ENCODE results near the gene PLIN5. TPM values are rescaled to one million over a fixed set of nuclear protein-coding genes. Genes with fewer than 3 reads are reported as not detected.

PLIN5 gene
- total and polyA plus RNA-seq, 2 of the 8 experiments (the other 6 are each of a cell fraction or from before 2014, with no cell fraction given), result 2.0 to 2.5 TPM

- Histone ChIP-seq H3K4ac (replicated peaks; ENCODE audit: insufficient read length, low read depth, low read length) (no peak overlapping the region), H3K4me1 (replicated peaks in 1 of 4; ENCODE audit: control insufficient read depth in 3 of 4, insufficient read depth in 4 of 4, low read length in 3 of 4) (no peaks in the 10 kb centered on the region), H4K5ac (ENCODE audit: insufficient read length, low read depth, low read length) (no peak overlapping the region), H3K23me2 (ENCODE audit: low read depth, low read length) (no peaks in the 10 kb centered on the region), H3K27ac (ENCODE audit: low read depth, low read length) (no peak overlapping the region), H2BK20ac (ENCODE audit: low read length) (no peak overlapping the region), H3K14ac (ENCODE audit: insufficient read length) (no peak overlapping the region), H4K91ac (replicated peaks; ENCODE audit: insufficient read length, low read length) (no peak overlapping the region), H3K36me3 (ENCODE audit: control insufficient read depth in 2 of 4, insufficient read depth in 4 of 4, low read length in 3 of 4) (peaks cover 3 to 45% (median 12%) of the 10 kb centered on the region in 4 experiments; a peak in 6 of 8 replicates), H3K23ac (ENCODE audit: insufficient read length) (no peak overlapping the region), H3K4me2 (ENCODE audit: insufficient read depth in 1 of 2, low read depth in 2 of 2, low read length in 2 of 2) (no peak overlapping the region), H2BK12ac (ENCODE audit: low read depth, low read length) (no peak overlapping the region), H3K56ac (replicated peaks; ENCODE audit: insufficient read length, low read depth, low read length) (no peak overlapping the region), H2AK5ac (ENCODE audit: low read depth, low read length) (no peak overlapping the region), H3K79me1 (ENCODE audit: low read depth, low read length) (peaks cover 2% of the 10 kb centered on the region; the same call in 1 of the 2 replicates), H3K9ac (replicated peaks in 1 of 4; ENCODE audit: extremely low read depth in 1 of 4, low read depth in 3 of 4, low read length in 3 of 4) (no peak overlapping the region), H3K18ac (ENCODE audit: extremely low read depth, low read length) (no peak overlapping the region), H2BK120ac (replicated peaks; ENCODE audit: low read depth, low read length) (no peak overlapping the region), H4K20me1 (replicated peaks in 1 of 2; ENCODE audit: control insufficient read depth in 1 of 2, insufficient read depth in 2 of 2, low read length in 2 of 2) (peaks cover 14 to 30% of the 10 kb centered on the region in 2 experiments), H2AFZ (ENCODE audit: low read length) (no peak overlapping the region), H2BK15ac (ENCODE audit: low read length) (no peak overlapping the region), H4K8ac (ENCODE audit: extremely low read depth, insufficient read depth, low read length) (no peak overlapping the region), H3K79me2 (ENCODE audit: control insufficient read depth in 1 of 2, insufficient read depth in 2 of 2, low read length in 2 of 2) (no peaks in the 10 kb centered on the region), H3K9me3 (ENCODE audit: insufficient read depth in 2 of 2, low read depth in 1 of 2, low read length in 1 of 2) (no peaks in the 10 kb centered on the region), H2BK5ac (ENCODE audit: low read depth, low read length) (no peak overlapping the region), H3K27me3 (replicated peaks in 1 of 4; ENCODE audit: control insufficient read depth in 3 of 4, extremely low read depth in 1 of 4, insufficient read depth in 3 of 4, low read length in 3 of 4) (peaks cover 0 to 7% (median 7%) of the 10 kb centered on the region in 4 experiments; a peak in 3 of 7 replicates), H3K4me3 (ENCODE audit: extremely low read depth in 1 of 4, insufficient read depth in 2 of 4, low read depth in 3 of 4, low read length in 4 of 4) (no peak overlapping the region)
- CTCF ChIA-PET (ENCODE audit: partially characterized antibody), result interaction anchor here (0.7 to 1.6 kb wide), 4 partner anchors 8 to 26 kb away, joined by 3 to 5 read pairs (median 4); no protein-coding TSS in a partner anchor
- WGBS, 2 experiments (ENCODE audit: extremely low coverage in 1 of 2, insufficient coverage in 1 of 2, insufficient read length in 1 of 2, insufficient replicate concordance in 2 of 2, low coverage in 1 of 2, low lambda C conversion rate in 2 of 2, missing lambda C conversion rate in 1 of 2), result 91% methylated on average over 10 of the region's 10 CpGs; no CpG with 5 or more reads in 1 of the 2 experiments
- DNase-seq (ENCODE audit: low read depth in 1 of 2, low spot score in 2 of 2) (no peak), FAIRE-seq (no peak)
- POLR2A ChIA-PET (ENCODE audit: partially characterized antibody), result interaction anchor here (1.7 to 3.5 kb wide), 4 partner anchors 9 to 32 kb away, joined by 4 to 19 read pairs (median 14); partner anchors contain the start of genes HDGFL2 and PLIN4
- TF ChIP-seq HDAC6 (IDR thresholded peaks at IDR 0.05; ENCODE audit: low read depth, low read length) (no peak), POLR2A (IDR thresholded peaks at IDR 0.05; ENCODE audit: control extremely low read depth in 1 of 2, low read depth in 2 of 2, low read length in 2 of 2) (no peak), POU5F1 (IDR thresholded peaks at IDR 0.05; ENCODE audit: low read depth, low read length) (no peak), JUND (IDR thresholded peaks at IDR 0.05; ENCODE audit: low read length) (no peak), HDAC2 (IDR thresholded peaks at IDR 0.05; ENCODE audit: borderline replicate concordance in 1 of 2, low read depth in 2 of 2, low read length in 2 of 2) (no peak), ATF2 (IDR thresholded peaks at IDR 0.05; ENCODE audit: low read length) (no peak), NANOG (IDR thresholded peaks at IDR 0.05; ENCODE audit: insufficient read depth, low read depth, low read length, poor library complexity, severe bottlenecking) (no peak), PHF8 (conservative IDR thresholded peaks at IDR 0.05; ENCODE audit: low read depth, low read length) (no peak), SP2 (IDR thresholded peaks at IDR 0.05; ENCODE audit: low read length) (no peak), SP4 (IDR thresholded peaks at IDR 0.05; ENCODE audit: low read length) (no peak), TBP (IDR thresholded peaks at IDR 0.05; ENCODE audit: low read depth, low read length) (no peak), SP1 (IDR thresholded peaks at IDR 0.05; ENCODE audit: low read depth, low read length) (no peak)
These were observed 31.2 kb downstream of the PLIN5 start for GRCh38 chr19:4503825-4504170.
